DOHH2 (cell line): Measurements from ENCODE around the gene TUBB3.
A peak's percentile ranks its signal among the peaks of the same experiment; 100 is the strongest.

Experiments used
- H3F3A ChIP-seq: fragments of 200-600 bp; sonication (generic), shearing (Covaris generic); 2 replicates; pipeline ENCODE4 v1.6.0; 2016; ENCODE audit warnings: antibody characterized with exemption, mild to moderate bottlenecking; ENCODE audit not compliant: control insufficient read depth, insufficient read depth
- H3K27ac ChIP-seq: fragments of 200-600 bp; sonication (generic); 2 replicates; pipeline ENCODE4 v1.5.1; 2014; ENCODE audit warnings: low read depth, mild to moderate bottlenecking, low read length, moderate library complexity
- H3K27me3 ChIP-seq: fragments of 200-600 bp; sonication (generic); 2 replicates; pipeline ENCODE4 v1.6.1; 2014; ENCODE audit warnings: mild to moderate bottlenecking, low read length, mixed read lengths; ENCODE audit not compliant: control insufficient read depth
- H3K36me3 ChIP-seq: fragments of 200-600 bp; sonication (generic); 2 replicates; pipeline ENCODE4 v1.6.1; 2014; ENCODE audit warnings: mild to moderate bottlenecking, low read length, moderate library complexity, mixed read lengths; ENCODE audit not compliant: control insufficient read depth
- H3K4me1 ChIP-seq: fragments of 200-600 bp; sonication (generic); 2 replicates; pipeline ENCODE4 v1.6.1; 2014; ENCODE audit warnings: mild to moderate bottlenecking, low read length, mixed read lengths; ENCODE audit not compliant: control insufficient read depth
- H3K4me2 ChIP-seq: fragments of 200-600 bp; sonication (generic); 2 replicates; pipeline ENCODE4 v1.6.0; 2014; ENCODE audit warnings: mild to moderate bottlenecking, low read length, moderate library complexity
- H3K4me3 ChIP-seq: fragments of 200-600 bp; sonication (generic); 2 replicates; pipeline ENCODE4 v1.5.1; 2014; ENCODE audit warnings: mild to moderate bottlenecking, low read length, mixed read lengths
- H3K79me2 ChIP-seq: fragments of 200-600 bp; sonication (generic); 2 replicates; pipeline ENCODE4 v1.6.1; 2014; ENCODE audit warnings: mild to moderate bottlenecking, low read length, mixed read lengths; ENCODE audit not compliant: control insufficient read depth
- H3K9me2 ChIP-seq: fragments of 200-600 bp; sonication (generic); replicated peaks from 2 replicates; pipeline ENCODE4 v1.6.1; 2014; ENCODE audit warnings: mild to moderate bottlenecking, low read length, mixed read lengths; ENCODE audit not compliant: control insufficient read depth
- H3K9me3 ChIP-seq: fragments of 200-600 bp; sonication (generic); 2 replicates; pipeline ENCODE4 v1.6.1; 2014; ENCODE audit warnings: antibody characterized with exemption, low read length, mixed read lengths; ENCODE audit not compliant: control insufficient read depth, insufficient read depth
- H4K20me1 ChIP-seq: fragments of 200-600 bp; sonication (generic); 2 replicates; pipeline ENCODE4 v1.6.0; 2014; ENCODE audit warnings: low read depth, mild to moderate bottlenecking, antibody characterized with exemption, low read length, moderate library complexity; ENCODE audit not compliant: control insufficient read depth, insufficient read depth
- EZH2phosphoT487 ChIP-seq: fragments of 200-600 bp; sonication (generic); IDR thresholded peaks from 2 replicates; pipeline ENCODE4 v1.6.1; 2017; ENCODE audit warnings: borderline replicate concordance, mild to moderate bottlenecking, antibody characterized with exemption, low read length, moderate library complexity, mixed read lengths
- TF ChIP-seq, protein P1 (sequence below): fragments of 200-600 bp; sonication (generic); IDR thresholded peaks from one replicate; pipeline ENCODE4 v1.5.1; 2014; ENCODE audit warnings: antibody characterized with exemption, mild to moderate bottlenecking, low read depth, low read length; ENCODE audit not compliant: poor library complexity, severe bottlenecking

Gene TUBB3

DNA sequence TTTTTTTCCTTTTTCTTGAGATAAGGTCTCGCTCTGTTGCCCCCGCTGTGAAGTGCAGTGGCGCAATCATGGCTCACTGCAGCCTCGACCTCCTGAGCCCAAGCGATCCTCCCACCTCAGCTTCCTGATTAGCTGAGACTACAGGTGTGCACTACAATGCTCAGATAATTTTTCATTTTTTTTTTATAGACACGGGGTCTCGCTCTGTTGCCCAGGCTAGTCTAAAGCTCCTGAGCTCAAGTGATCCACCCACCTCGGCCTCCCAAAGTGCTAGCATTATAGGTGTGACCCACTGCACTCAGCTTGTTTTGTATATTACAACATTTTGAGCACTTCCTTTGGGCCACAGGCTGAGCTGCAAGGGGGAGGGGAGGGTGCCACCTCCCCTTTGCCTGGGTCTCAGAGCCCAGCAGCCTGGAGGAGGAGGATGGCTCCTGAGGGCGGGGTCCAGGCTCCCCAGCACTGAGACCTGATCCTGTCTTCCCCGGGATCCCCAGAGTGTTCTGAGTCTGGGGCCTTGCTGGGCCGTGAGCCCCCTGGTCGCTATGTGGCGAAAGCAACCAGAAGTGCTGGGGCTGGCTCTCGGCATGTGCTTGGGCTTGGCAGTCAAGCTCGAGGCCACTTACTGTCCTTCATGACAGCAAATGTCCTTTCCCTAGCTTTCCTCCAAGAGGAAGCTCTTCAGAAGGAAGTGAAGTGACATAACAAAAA is 33.5 kb downstream of the TUBB3 start:
- Histone ChIP-seq H4K20me1 (peaks cover 38% of the 10 kb centered on the region), H3K4me1 (peaks cover 69% of the 10 kb centered on the region), H3F3A (peaks cover 58% of the 10 kb centered on the region), H3K4me2 (peak overlapping the region; percentile 99), H3K79me2 (peaks cover 87% of the 10 kb centered on the region), H3K9me2 (no peaks in the 10 kb centered on the region), H3K27ac (peak overlapping the region; percentile 96), H3K27me3 (no peaks in the 10 kb centered on the region), H3K4me3 (peak overlapping the region; percentile 78), H3K36me3 (peaks cover 90% of the 10 kb centered on the region), H3K9me3 (no peaks in the 10 kb centered on the region)
- no peak for TF ChIP-seq EZH2phosphoT487
- TF ChIP-seq, protein P1, sequence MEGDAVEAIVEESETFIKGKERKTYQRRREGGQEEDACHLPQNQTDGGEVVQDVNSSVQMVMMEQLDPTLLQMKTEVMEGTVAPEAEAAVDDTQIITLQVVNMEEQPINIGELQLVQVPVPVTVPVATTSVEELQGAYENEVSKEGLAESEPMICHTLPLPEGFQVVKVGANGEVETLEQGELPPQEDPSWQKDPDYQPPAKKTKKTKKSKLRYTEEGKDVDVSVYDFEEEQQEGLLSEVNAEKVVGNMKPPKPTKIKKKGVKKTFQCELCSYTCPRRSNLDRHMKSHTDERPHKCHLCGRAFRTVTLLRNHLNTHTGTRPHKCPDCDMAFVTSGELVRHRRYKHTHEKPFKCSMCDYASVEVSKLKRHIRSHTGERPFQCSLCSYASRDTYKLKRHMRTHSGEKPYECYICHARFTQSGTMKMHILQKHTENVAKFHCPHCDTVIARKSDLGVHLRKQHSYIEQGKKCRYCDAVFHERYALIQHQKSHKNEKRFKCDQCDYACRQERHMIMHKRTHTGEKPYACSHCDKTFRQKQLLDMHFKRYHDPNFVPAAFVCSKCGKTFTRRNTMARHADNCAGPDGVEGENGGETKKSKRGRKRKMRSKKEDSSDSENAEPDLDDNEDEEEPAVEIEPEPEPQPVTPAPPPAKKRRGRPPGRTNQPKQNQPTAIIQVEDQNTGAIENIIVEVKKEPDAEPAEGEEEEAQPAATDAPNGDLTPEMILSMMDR, result no peak

DNA sequence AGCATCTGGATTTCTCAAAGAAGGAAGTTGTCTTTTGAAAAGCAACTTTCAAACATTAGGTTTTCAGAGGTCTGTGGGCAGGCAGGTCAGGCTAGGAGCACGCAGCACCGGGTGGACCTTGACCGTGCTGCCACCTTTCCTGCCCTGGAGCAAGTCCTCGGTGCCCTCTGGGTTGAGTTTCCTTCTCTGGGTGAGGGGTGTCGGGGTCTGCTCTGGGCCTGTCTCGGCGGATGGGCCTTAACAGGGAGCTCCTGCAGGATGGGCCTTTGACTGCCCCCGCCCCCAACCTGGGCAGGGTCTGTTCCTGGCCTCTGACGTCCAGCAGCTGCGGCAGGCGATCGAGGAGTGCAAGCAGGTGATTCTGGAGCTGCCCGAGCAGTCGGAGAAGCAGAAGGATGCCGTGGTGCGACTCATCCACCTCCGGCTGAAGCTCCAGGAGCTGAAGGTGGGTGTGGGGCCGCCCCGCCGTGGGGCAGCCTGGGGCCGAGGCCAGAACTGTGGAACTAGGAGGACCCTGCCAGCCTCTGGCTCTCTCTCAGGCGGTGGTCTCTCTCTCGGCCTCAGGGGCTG is 34.2 kb downstream of the TUBB3 start:
- Histone ChIP-seq H3K9me3 (no peaks in the 10 kb centered on the region), H3K4me1 (peaks cover 63% of the 10 kb centered on the region), H3K79me2 (peaks cover 85% of the 10 kb centered on the region), H3K27ac (peak overlapping the region; percentile 96), H3K27me3 (no peaks in the 10 kb centered on the region), H3K36me3 (peaks cover 92% of the 10 kb centered on the region), H4K20me1 (peaks cover 38% of the 10 kb centered on the region), H3K9me2 (no peaks in the 10 kb centered on the region), H3K4me2 (peak overlapping the region; percentile 99), H3K4me3 (peak overlapping the region; percentile 67), H3F3A (peaks cover 56% of the 10 kb centered on the region)
- TF ChIP-seq EZH2phosphoT487, result no peak
- TF ChIP-seq, protein P1, result no peak

DNA sequence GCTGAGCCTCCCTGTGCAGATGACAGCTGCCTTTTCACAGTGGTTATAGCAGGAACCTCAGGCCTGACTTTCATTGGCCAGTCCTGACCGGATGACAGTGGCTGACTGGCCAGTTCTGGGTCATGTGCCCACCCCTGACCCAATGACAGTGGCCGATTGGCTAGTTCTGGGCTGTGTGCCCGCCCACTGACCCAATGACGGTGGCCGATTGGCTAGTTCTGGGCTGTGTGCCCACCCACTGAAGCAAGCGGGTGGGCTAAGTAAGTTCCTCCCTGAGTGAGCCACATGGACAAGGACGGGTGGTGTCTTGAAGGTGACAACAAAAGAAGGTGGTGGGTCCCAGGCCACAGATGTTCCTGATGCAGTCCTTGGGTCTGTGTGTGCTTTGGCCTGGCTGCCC is 34.9 kb downstream of the TUBB3 start:
- no peak for TF ChIP-seq EZH2phosphoT487
- TF ChIP-seq, protein P1, result no peak
- Histone ChIP-seq H3K36me3 (peaks cover 92% of the 10 kb centered on the region), H3K4me2 (no peak overlapping the region)

More for the DNA sequence above, 34.9 kb downstream of the TUBB3 start:
- Histone ChIP-seq H3K4me1 (peaks cover 56% of the 10 kb centered on the region), H3F3A (peaks cover 53% of the 10 kb centered on the region), H4K20me1 (peaks cover 38% of the 10 kb centered on the region), H3K4me3 (no peak overlapping the region), H3K27ac (peak overlapping the region; percentile 96), H3K9me3 (no peaks in the 10 kb centered on the region), H3K9me2 (no peaks in the 10 kb centered on the region), H3K79me2 (peaks cover 78% of the 10 kb centered on the region), H3K27me3 (no peaks in the 10 kb centered on the region)
